OCI-LY7 (cell line): ENCODE measurements around the gene UBE2J2. TPM values are rescaled to one million over a fixed set of nuclear protein-coding genes. Genes with fewer than 3 reads are reported as not detected.

Experiments used
- BruUV-seq: library from RNA; stranded (reverse); fragments of 400-500 nt; replicated peaks from 2 replicates; lab custom pipeline; 2021; lab: Mats Ljungman, UMichigan
- CTCF ChIA-PET: fragments of 300-600 bp; sonication (Branson Sonifier 250); formaldehyde crosslinking; loops from one replicate; lab custom pipeline; 2022; ENCODE audit warnings: antibody characterized with exemption; ENCODE audit not compliant: unreplicated experiment; lab: Charles Lee
- POLR2A ChIA-PET: fragments of 300-600 bp; sonication (Branson Sonifier 250); formaldehyde crosslinking; loops from one replicate; lab custom pipeline; 2022; ENCODE audit warnings: antibody characterized with exemption; lab: Charles Lee
- DNase-seq: peaks from one replicate; pipeline ENCODE4 v3.0.0-alpha.2; 2015; ENCODE audit warnings: low spot score
- H2AFZ ChIP-seq: fragments of 200-600 bp; sonication (generic), shearing (Covaris generic); 2 replicates; pipeline ENCODE4 v1.6.1; 2014; ENCODE audit warnings: mild to moderate bottlenecking, antibody characterized with exemption, low read length, moderate library complexity
- H3K27ac ChIP-seq: fragments of 200-600 bp; sonication (generic); 2 replicates; pipeline ENCODE4 v1.5.1; 2014; ENCODE audit warnings: mixed run types, low read depth, mild to moderate bottlenecking, moderate library complexity, low read length, inconsistent platforms; ENCODE audit not compliant: poor library complexity, severe bottlenecking
- H3K36me3 ChIP-seq: fragments of 200-600 bp; sonication (generic); 2 replicates; pipeline ENCODE4 v1.6.1; 2014; ENCODE audit warnings: mild to moderate bottlenecking, antibody characterized with exemption, low read length, moderate library complexity, mixed read lengths; ENCODE audit not compliant: insufficient read depth
- H3K4me1 ChIP-seq: fragments of 200-600 bp; sonication (generic); 2 replicates; pipeline ENCODE4 v1.5.1; 2014; ENCODE audit warnings: mild to moderate bottlenecking, low read length; ENCODE audit not compliant: insufficient read depth, poor library complexity, severe bottlenecking
- H3K4me2 ChIP-seq: fragments of 200-600 bp; sonication (generic); 2 replicates; pipeline ENCODE4 v1.6.1; 2014; ENCODE audit warnings: mild to moderate bottlenecking, low read length
- H3K4me3 ChIP-seq: fragments of 200-600 bp; sonication (generic); 2 replicates; pipeline ENCODE4 v1.5.1; 2014; ENCODE audit warnings: mild to moderate bottlenecking, low read depth, low read length; ENCODE audit not compliant: poor library complexity, severe bottlenecking
- H3K79me2 ChIP-seq: fragments of 200-600 bp; sonication (generic); 2 replicates; pipeline ENCODE4 v1.6.1; 2016; ENCODE audit warnings: low read depth, mild to moderate bottlenecking, low read length, moderate library complexity, mixed read lengths; ENCODE audit not compliant: insufficient read depth
- H3K9me2 ChIP-seq: fragments of 200-600 bp; sonication (generic); 2 replicates; pipeline ENCODE4 v1.6.1; 2016; ENCODE audit warnings: mild to moderate bottlenecking, low read length, mixed read lengths; ENCODE audit not compliant: insufficient read depth
- H3K9me3 ChIP-seq: fragments of 200-600 bp; sonication (generic); 2 replicates; pipeline ENCODE4 v1.6.1; 2014; ENCODE audit warnings: mild to moderate bottlenecking, mixed run types, low read length, mixed read lengths
- H4K20me1 ChIP-seq: fragments of 200-600 bp; sonication (generic); 2 replicates; pipeline ENCODE4 v1.6.1; 2014; ENCODE audit warnings: mild to moderate bottlenecking, antibody characterized with exemption, low read length, moderate library complexity, mixed read lengths; ENCODE audit not compliant: insufficient read depth
- EZH2phosphoT487 ChIP-seq: fragments of 200-600 bp; sonication (generic); IDR thresholded peaks from 2 replicates; pipeline ENCODE4 v1.6.1; 2018; ENCODE audit warnings: low read depth, borderline replicate concordance, mild to moderate bottlenecking, mixed run types, antibody characterized with exemption, low read length, moderate library complexity, mixed read lengths
- intact Hi-C: fragments of 100-400 bp; cut with micrococcal nuclease; formaldehyde crosslinking; loops from one replicate; pipeline ENCODE4 v1.10.0; 2022; ENCODE audit not compliant: unreplicated experiment
- total RNA-seq, 2 experiments: library from RNA; depleted of rRNA in 1 of 2; stranded (reverse); fragments of >200 nt in 1 of 2; shearing (Covaris generic) in 1 of 2; gene quantifications; 2 replicates each; pipeline ENCODE4 v1.2.3, GENCODE V29; 2014 to 2022
- TF ChIP-seq, protein P1 (sequence below): fragments of 200-600 bp; sonication (generic); conservative IDR thresholded peaks from 2 replicates; pipeline ENCODE4 v1.5.1; 2014; ENCODE audit warnings: mild to moderate bottlenecking, antibody characterized with exemption, low read length, moderate library complexity, mixed read lengths

Gene UBE2J2
- total RNA-seq, 2 experiments from 2014 or later: 69.2 to 88.7 TPM

DNA sequence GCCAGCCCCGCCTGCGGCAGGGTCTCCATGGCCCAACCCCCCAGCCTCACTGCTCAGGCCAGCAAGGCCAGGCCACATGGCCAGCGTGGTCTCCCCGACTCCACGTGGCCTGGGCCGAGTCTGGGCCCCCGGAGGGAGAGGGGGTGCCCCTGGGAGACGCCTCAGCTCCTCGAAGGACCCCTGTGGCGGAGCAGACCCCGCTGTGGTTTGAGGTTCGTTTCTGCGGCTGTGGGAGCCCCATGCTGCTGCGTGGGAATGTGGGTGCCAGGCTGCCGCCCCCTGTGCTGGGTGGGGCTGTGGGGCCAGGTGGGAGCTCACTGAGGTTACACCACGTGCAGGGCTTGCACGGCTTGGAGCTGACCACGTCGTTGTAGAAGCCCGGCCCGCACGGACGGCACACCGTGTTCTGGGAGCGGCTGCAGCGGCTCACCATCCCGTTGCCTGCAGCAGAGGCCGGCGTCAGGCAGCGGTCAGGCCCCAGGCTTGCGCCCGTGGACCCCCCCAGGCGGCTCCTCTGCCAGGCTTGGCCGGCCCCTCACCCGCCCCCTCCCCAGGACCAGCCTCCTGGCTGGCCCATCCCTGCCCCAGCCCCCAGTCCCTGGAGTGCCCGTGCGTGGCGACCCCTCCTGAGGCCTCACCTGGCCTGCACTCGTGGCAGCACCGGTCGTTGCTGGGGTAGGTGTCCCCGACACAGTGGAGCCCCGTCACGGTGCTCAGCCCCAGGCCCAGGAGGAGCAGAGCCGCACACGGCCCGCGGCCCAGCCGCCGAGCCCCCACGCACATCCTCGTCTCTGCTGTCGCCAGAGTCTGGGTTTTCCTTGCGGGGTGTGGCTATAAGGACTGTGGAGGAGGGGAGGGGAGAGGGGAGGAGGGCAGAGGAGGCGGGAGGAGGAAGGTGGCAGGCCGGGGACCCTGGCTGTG is 60.0 kb downstream of the UBE2J2 start, which contains the start of gene TNFRSF4:
TSS of gene TNFRSF4 (minus strand) at position 809 of the 921 bp plus-strand sequence. CDS start at position 783, 26 bp downstream.
- no TSS peak for BruUV-seq
- no peaks in the 10 kb centered on the region for H3K4me1 ChIP-seq

DNA sequence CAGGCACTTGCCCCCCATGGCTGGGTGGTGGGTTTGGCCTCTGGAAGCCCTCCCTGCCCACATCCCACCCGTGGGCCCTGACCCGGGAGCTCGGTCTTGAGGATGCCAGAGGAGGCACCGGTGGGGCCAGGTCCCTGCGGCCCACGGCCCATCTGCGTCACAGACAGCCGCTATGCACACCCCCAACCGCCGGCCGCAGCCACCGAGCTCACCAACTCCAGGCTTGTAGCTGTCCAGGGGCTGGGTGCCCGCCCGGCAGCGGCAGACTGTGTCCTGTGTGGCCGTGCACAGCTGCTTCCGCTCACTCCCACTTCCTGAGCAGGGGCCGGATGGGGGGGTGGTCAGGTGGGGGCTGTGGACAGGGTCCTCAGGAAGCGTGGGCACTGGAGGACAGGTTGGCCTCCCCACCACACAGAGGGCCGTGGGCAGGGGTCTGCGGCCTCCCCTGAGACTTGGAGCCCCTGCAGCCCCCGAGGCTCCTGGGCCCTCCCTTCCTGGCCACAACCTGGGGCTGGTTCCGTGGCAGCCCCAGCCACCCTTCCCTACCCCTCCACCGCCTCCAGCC is 60.8 kb downstream of the UBE2J2 start:
- DNase-seq: no peak
- no peak for TF ChIP-seq EZH2phosphoT487
- TF ChIP-seq, protein P1, sequence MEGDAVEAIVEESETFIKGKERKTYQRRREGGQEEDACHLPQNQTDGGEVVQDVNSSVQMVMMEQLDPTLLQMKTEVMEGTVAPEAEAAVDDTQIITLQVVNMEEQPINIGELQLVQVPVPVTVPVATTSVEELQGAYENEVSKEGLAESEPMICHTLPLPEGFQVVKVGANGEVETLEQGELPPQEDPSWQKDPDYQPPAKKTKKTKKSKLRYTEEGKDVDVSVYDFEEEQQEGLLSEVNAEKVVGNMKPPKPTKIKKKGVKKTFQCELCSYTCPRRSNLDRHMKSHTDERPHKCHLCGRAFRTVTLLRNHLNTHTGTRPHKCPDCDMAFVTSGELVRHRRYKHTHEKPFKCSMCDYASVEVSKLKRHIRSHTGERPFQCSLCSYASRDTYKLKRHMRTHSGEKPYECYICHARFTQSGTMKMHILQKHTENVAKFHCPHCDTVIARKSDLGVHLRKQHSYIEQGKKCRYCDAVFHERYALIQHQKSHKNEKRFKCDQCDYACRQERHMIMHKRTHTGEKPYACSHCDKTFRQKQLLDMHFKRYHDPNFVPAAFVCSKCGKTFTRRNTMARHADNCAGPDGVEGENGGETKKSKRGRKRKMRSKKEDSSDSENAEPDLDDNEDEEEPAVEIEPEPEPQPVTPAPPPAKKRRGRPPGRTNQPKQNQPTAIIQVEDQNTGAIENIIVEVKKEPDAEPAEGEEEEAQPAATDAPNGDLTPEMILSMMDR: no peak
- H3K9me2 ChIP-seq: no peaks in the 10 kb centered on the region
- no peak overlapping the region for H3K4me3 ChIP-seq
- no peak overlapping the region for H3K27ac ChIP-seq
- no peaks in the 10 kb centered on the region for H3K4me1 ChIP-seq
- H3K36me3 ChIP-seq: peaks cover 16% of the 10 kb centered on the region
- POLR2A ChIA-PET: no interaction called here
- CTCF ChIA-PET: interaction anchor here (0.6 kb wide), 1 partner anchor 165 kb away, joined by 3 read pairs; no protein-coding TSS in a partner anchor
- H3K79me2 ChIP-seq: no peaks in the 10 kb centered on the region
- no peak overlapping the region for H3K4me2 ChIP-seq
- H4K20me1 ChIP-seq: no peaks in the 10 kb centered on the region
- intact Hi-C loops: loop anchor here (2.0 kb wide), 1 partner anchor 90 kb away; no protein-coding TSS in a partner anchor
- no peak overlapping the region for H2AFZ ChIP-seq
- no peaks in the 10 kb centered on the region for H3K9me3 ChIP-seq
- BruUV-seq: no TSS peak

More for the DNA sequence above, 60.0 kb downstream of the UBE2J2 start, which contains the start of gene TNFRSF4:
- no peak within 1 kb of the TSS for H3K4me3 ChIP-seq
- peaks cover 23% of the 10 kb centered on the region for H3K36me3 ChIP-seq
- H3K27ac ChIP-seq: no peak within 1 kb of the TSS
- no peaks in the 10 kb centered on the region for H3K9me3 ChIP-seq
- intact Hi-C loops: loop anchor here (2.0 kb wide), 1 partner anchor 91 kb away; no protein-coding TSS in a partner anchor
- no peaks in the 10 kb centered on the region for H3K79me2 ChIP-seq
- ChIA-PET CTCF (no interaction called here), POLR2A (no interaction called here)
- H4K20me1 ChIP-seq: no peaks in the 10 kb centered on the region
- TF ChIP-seq, protein P1: no peak
- TF ChIP-seq EZH2phosphoT487: no peak
- no peak within 1 kb of the TSS for H3K4me2 ChIP-seq
- H3K9me2 ChIP-seq: no peaks in the 10 kb centered on the region
- no peak within 1 kb of the TSS for H2AFZ ChIP-seq
- no peak for DNase-seq
